GM23338 (cell line): Measurements from ENCODE around the gene GMPPB. TPM values are rescaled to one million over a fixed set of nuclear protein-coding genes. Genes with fewer than 3 reads are reported as not detected.
A peak's percentile ranks its signal among the peaks of the same experiment; 100 is the strongest.

Source experiments
- ATAC-seq: fragments of 200-7000 bp; cut with Tn5 transposase; 3 replicates; pipeline ENCODE4 v1.9.1; 2020
- DNase-seq: peaks from one replicate; pipeline ENCODE4 v3.0.0-alpha.2; 2015; ENCODE audit warnings: low spot score
- H2AFZ ChIP-seq: fragments of 200-600 bp; sonication (generic); 2 replicates; pipeline ENCODE4 v1.8.0; 2016; ENCODE audit warnings: antibody characterized with exemption, mild to moderate bottlenecking, moderate library complexity
- H3F3A ChIP-seq: fragments of 200-600 bp; sonication (generic); replicated peaks from 2 replicates; pipeline ENCODE4 v1.8.0; 2017; ENCODE audit warnings: antibody characterized with exemption, mixed run types, low read depth
- H3K27ac ChIP-seq: fragments of 200-600 bp; sonication (generic); 2 replicates; pipeline ENCODE4 v1.6.1; 2016; ENCODE audit warnings: low read depth
- H3K27me3 ChIP-seq: fragments of 200-600 bp; sonication (generic); 2 replicates; pipeline ENCODE4 v1.8.0; 2016; ENCODE audit warnings: mild to moderate bottlenecking, mixed run types, moderate library complexity; ENCODE audit not compliant: insufficient read depth
- H3K36me3 ChIP-seq: fragments of 200-600 bp; sonication (generic); 2 replicates; pipeline ENCODE4 v1.8.0; 2016; ENCODE audit warnings: mild to moderate bottlenecking; ENCODE audit not compliant: insufficient read depth
- H3K4me1 ChIP-seq: fragments of 200-600 bp; sonication (generic); 2 replicates; pipeline ENCODE4 v1.8.0; 2016; ENCODE audit warnings: mild to moderate bottlenecking, moderate library complexity; ENCODE audit not compliant: insufficient read depth
- H3K4me2 ChIP-seq: fragments of 200-600 bp; sonication (generic); 2 replicates; pipeline ENCODE4 v1.7.1; 2017; ENCODE audit warnings: mixed run types
- H3K4me3 ChIP-seq: fragments of 200-600 bp; sonication (generic); 2 replicates; pipeline ENCODE4 v1.6.1; 2016; ENCODE audit warnings: mixed run types
- H3K79me2 ChIP-seq: fragments of 200-600 bp; sonication (generic); replicated peaks from 2 replicates; pipeline ENCODE4 v1.8.0; 2017; ENCODE audit warnings: mild to moderate bottlenecking; ENCODE audit not compliant: insufficient read depth
- H3K9me2 ChIP-seq: fragments of 200-600 bp; sonication (generic); 2 replicates; pipeline ENCODE4 v1.8.0; 2017; ENCODE audit not compliant: insufficient read depth
- H4K20me1 ChIP-seq: fragments of 200-600 bp; sonication (generic); replicated peaks from 2 replicates; pipeline ENCODE4 v1.8.0; 2017; ENCODE audit warnings: mild to moderate bottlenecking; ENCODE audit not compliant: insufficient read depth
- H3K27ac Mint-ChIP-seq: 2 replicates; pipeline ENCODE4 v1.8.0; 2020; ENCODE audit warnings: inconsistent platforms, mild to moderate bottlenecking, moderate library complexity, mixed read lengths
- H3K27me3 Mint-ChIP-seq: 3 replicates; pipeline ENCODE4 v1.8.0; 2022; ENCODE audit warnings: low read depth, mild to moderate bottlenecking, moderate library complexity, mixed read lengths, inconsistent platforms; ENCODE audit not compliant: insufficient read depth, poor library complexity
- H3K36me3 Mint-ChIP-seq: 3 replicates; pipeline ENCODE4 v1.8.0; 2021; ENCODE audit warnings: low read depth, mild to moderate bottlenecking, inconsistent platforms, moderate library complexity, mixed read lengths
- H3K4me1 Mint-ChIP-seq: 3 replicates; pipeline ENCODE4 v1.8.0; 2020; ENCODE audit warnings: mild to moderate bottlenecking, inconsistent platforms, mixed read lengths
- H3K4me3 Mint-ChIP-seq: 3 replicates; pipeline ENCODE4 v1.8.0; 2021; ENCODE audit warnings: moderate library complexity, mild to moderate bottlenecking, inconsistent platforms, mixed read lengths
- H3K9me3 Mint-ChIP-seq: 3 replicates; pipeline ENCODE4 v1.8.0; 2020; ENCODE audit warnings: moderate library complexity, mild to moderate bottlenecking, inconsistent platforms, mixed read lengths
- CREB1 ChIP-seq: fragments of 250-450 bp; sonication (Bioruptor Pico); IDR thresholded peaks from 2 replicates; pipeline ENCODE4 v1.5.0; 2020; ENCODE audit warnings: low read depth, mild to moderate bottlenecking, moderate library complexity
- EZH2 ChIP-seq: fragments of 200-600 bp; sonication (generic); IDR thresholded peaks from one replicate; pipeline ENCODE4 v1.8.0; 2017; ENCODE audit warnings: antibody characterized with exemption, mild to moderate bottlenecking, low read depth; ENCODE audit not compliant: unreplicated experiment
- JUNB ChIP-seq: IDR thresholded peaks from one replicate; pipeline ENCODE4 v1.6.1; 2016; ENCODE audit warnings: antibody characterized with exemption; ENCODE audit not compliant: unreplicated experiment
- STAT1 ChIP-seq: IDR thresholded peaks from one replicate; pipeline ENCODE4 v1.6.1; 2016; ENCODE audit warnings: antibody characterized with exemption; ENCODE audit not compliant: unreplicated experiment
- ZNF114 ChIP-seq: fragments of 250-450 bp; sonication (Bioruptor Pico); IDR thresholded peaks from 2 replicates; pipeline ENCODE4 v1.5.0; 2020; ENCODE audit warnings: mild to moderate bottlenecking, moderate library complexity
- ZNF331 ChIP-seq: fragments of 250-450 bp; sonication (Bioruptor Pico); IDR thresholded peaks from 2 replicates; pipeline ENCODE4 v1.5.0; 2020; ENCODE audit warnings: low read depth, mild to moderate bottlenecking, moderate library complexity
- polyA plus RNA-seq: library from polyadenylated mRNA; unstranded; fragments of >200 nt; fragmentation: Nextera tagmentation; extraction: Ambion mirVana; gene quantifications from 2 replicates; pipeline ENCODE4 v1.2.1, GENCODE V29; 2016
- total RNA-seq: library from RNA; depleted of rRNA; stranded (reverse); fragments of >200 nt; shearing (Covaris generic); gene quantifications from 2 replicates; pipeline ENCODE4 v1.2.3, GENCODE V29; 2014
- TF ChIP-seq, protein P1 (sequence below), 2 experiments: fragments of 200-600 bp in 1 of 2; sonication (generic) in 1 of 2; conservative IDR thresholded peaks; 2 replicates each; pipeline versions ENCODE4 v1.5.1 to v1.6.1; 2016 to 2017; ENCODE audit warnings: antibody characterized with exemption in 2 of 2, low read depth in 2 of 2, mild to moderate bottlenecking in 2 of 2, moderate library complexity in 1 of 2
- TF ChIP-seq, protein P2 (sequence below): IDR thresholded peaks from 2 replicates; pipeline ENCODE4 v1.6.1; 2016; ENCODE audit warnings: antibody characterized with exemption
- TF ChIP-seq, protein P3 (sequence below): fragments of 250-450 bp; sonication (Bioruptor Pico); IDR thresholded peaks from 2 replicates; pipeline ENCODE4 v1.5.0; 2020; ENCODE audit warnings: mild to moderate bottlenecking, moderate library complexity

GMPPB gene
- total and polyA plus RNA-seq, 2 experiments from 2014 or later, result 10.2 to 36.1 TPM

DNA sequence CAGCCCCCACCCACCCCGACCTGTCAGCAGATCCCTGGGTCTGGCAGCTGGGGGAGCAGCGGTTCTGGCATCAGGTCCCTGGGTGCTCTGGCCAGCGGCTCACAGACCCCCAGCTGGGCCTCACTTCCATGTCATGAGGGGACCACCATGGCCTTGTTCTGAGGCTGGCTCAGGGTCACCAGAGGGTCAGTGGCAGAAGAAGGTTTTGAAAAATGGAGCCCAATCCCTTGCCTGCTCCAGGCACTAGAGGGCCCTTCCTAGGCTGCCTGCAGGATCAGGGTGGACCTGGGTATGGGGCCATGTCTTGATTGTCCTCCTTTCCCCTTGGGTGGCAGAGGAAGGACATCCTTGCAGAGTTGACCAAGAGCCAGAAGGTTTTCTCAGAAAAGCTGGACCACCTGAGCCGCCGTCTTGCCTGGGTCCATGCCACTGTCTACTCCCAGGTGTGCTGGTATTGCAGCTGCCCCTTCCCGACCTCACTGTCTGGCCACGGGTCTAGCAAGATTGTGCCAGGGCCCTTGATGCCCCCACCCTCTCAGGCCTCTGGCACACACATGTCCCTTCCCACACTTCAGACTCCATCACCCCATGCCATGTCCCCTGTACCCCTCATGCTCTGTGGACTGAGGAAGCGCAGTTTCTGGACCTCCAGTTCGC lies 17.2 kb downstream of the GMPPB start:
- Mint-ChIP-seq H3K4me1 (peaks cover 8% of the 10 kb centered on the region; the same call in 2 of the 3 replicates), H3K27me3 (peaks cover 14% of the 10 kb centered on the region), H3K9me3 (no peaks in the 10 kb centered on the region), H3K36me3 (peaks cover 12% of the 10 kb centered on the region), H3K4me3 (no peak overlapping the region), H3K27ac (no peak overlapping the region)
- Histone ChIP-seq H3F3A (no peaks in the 10 kb centered on the region; the same call in 1 of the 2 replicates), H3K27me3 (no peaks in the 10 kb centered on the region), H3K36me3 (no peaks in the 10 kb centered on the region), H3K79me2 (no peaks in the 10 kb centered on the region), H3K4me3 (no peak overlapping the region), H3K4me1 (no peaks in the 10 kb centered on the region), H3K27ac (no peak overlapping the region), H3K4me2 (no peak overlapping the region), H3K9me2 (no peaks in the 10 kb centered on the region), H4K20me1 (peaks cover 6% of the 10 kb centered on the region; the same call in 1 of the 2 replicates), H2AFZ (no peak overlapping the region)
- DNase-seq, result no peak
- TF ChIP-seq, protein P1, sequence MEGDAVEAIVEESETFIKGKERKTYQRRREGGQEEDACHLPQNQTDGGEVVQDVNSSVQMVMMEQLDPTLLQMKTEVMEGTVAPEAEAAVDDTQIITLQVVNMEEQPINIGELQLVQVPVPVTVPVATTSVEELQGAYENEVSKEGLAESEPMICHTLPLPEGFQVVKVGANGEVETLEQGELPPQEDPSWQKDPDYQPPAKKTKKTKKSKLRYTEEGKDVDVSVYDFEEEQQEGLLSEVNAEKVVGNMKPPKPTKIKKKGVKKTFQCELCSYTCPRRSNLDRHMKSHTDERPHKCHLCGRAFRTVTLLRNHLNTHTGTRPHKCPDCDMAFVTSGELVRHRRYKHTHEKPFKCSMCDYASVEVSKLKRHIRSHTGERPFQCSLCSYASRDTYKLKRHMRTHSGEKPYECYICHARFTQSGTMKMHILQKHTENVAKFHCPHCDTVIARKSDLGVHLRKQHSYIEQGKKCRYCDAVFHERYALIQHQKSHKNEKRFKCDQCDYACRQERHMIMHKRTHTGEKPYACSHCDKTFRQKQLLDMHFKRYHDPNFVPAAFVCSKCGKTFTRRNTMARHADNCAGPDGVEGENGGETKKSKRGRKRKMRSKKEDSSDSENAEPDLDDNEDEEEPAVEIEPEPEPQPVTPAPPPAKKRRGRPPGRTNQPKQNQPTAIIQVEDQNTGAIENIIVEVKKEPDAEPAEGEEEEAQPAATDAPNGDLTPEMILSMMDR (conservative IDR thresholded peaks at IDR 0.05; ENCODE audit: low read depth in 2 of 2), result 0 out of 4 replicates have a peak, but pooled peaks of 1 of the 2 experiments have one; percentile 6
- TF ChIP-seq EZH2, result no peak
- ATAC-seq, result no peak

DNA sequence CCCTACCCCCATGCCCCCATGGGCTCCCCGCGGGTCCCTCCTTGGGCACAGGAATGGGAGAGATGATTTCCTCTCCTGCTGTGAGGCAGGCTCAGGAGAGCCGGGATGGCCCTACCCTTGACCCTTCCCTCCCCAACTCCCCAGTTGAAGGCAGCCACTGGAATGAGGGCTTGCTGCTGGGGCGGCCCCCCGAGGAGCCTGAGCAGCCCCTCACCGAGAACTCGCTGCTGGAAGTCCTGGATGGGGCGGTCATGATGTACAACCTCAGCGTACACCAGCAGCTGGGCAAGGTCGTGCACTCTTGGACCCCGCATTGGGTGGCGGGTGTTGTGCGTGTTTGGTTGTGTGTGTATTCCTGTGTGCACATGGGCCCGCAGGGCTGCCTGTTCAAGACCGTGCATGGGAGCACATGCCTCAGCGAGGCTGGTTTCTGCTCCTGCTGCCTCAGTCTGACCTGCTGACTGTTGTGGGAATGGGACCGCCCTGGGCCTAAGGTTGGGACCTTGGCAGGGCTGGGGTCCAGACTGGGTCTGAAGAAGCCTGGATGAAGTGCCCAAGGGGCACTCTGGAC lies 18.3 kb downstream of the GMPPB start:
- no peaks in the 10 kb centered on the region for H3K9me2 ChIP-seq
- no peaks in the 10 kb centered on the region for H3K36me3 ChIP-seq
- no peak overlapping the region for H3K4me3 ChIP-seq
- no peaks in the 10 kb centered on the region for H3K4me1 ChIP-seq
- H3K79me2 ChIP-seq, result no peaks in the 10 kb centered on the region
- peaks cover 10% of the 10 kb centered on the region for H4K20me1 ChIP-seq
- H3K9me3 Mint-ChIP-seq, result no peaks in the 10 kb centered on the region
- H3K27me3 Mint-ChIP-seq, result peaks cover 24% of the 10 kb centered on the region
- peaks cover 15% of the 10 kb centered on the region for H3K36me3 Mint-ChIP-seq
- no peaks in the 10 kb centered on the region for H3K27me3 ChIP-seq
- ATAC-seq, result no peak
- no peak overlapping the region for H3K27ac ChIP-seq
- no peaks in the 10 kb centered on the region; the same call in 1 of the 2 replicates for H3F3A ChIP-seq
- no peak for DNase-seq
- no peak overlapping the region for H3K4me3 Mint-ChIP-seq
- H3K27ac Mint-ChIP-seq, result no peak overlapping the region
- H3K4me2 ChIP-seq, result no peak overlapping the region
- peaks cover 18% of the 10 kb centered on the region for H3K4me1 Mint-ChIP-seq
- H2AFZ ChIP-seq, result no peak overlapping the region
- TF ChIP-seq CREB1 (CRISPR knock-in tag) (no peak), STAT1 (no peak), JUNB (no peak), ZNF331 (CRISPR knock-in tag) (no peak), ZNF114 (no peak)
- TF ChIP-seq, protein P1 (conservative IDR thresholded peaks at IDR 0.05; ENCODE audit: low read depth in 2 of 2), result no peak
- TF ChIP-seq, protein P2, sequence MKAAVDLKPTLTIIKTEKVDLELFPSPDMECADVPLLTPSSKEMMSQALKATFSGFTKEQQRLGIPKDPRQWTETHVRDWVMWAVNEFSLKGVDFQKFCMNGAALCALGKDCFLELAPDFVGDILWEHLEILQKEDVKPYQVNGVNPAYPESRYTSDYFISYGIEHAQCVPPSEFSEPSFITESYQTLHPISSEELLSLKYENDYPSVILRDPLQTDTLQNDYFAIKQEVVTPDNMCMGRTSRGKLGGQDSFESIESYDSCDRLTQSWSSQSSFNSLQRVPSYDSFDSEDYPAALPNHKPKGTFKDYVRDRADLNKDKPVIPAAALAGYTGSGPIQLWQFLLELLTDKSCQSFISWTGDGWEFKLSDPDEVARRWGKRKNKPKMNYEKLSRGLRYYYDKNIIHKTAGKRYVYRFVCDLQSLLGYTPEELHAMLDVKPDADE, result no peak
- TF ChIP-seq, protein P3, sequence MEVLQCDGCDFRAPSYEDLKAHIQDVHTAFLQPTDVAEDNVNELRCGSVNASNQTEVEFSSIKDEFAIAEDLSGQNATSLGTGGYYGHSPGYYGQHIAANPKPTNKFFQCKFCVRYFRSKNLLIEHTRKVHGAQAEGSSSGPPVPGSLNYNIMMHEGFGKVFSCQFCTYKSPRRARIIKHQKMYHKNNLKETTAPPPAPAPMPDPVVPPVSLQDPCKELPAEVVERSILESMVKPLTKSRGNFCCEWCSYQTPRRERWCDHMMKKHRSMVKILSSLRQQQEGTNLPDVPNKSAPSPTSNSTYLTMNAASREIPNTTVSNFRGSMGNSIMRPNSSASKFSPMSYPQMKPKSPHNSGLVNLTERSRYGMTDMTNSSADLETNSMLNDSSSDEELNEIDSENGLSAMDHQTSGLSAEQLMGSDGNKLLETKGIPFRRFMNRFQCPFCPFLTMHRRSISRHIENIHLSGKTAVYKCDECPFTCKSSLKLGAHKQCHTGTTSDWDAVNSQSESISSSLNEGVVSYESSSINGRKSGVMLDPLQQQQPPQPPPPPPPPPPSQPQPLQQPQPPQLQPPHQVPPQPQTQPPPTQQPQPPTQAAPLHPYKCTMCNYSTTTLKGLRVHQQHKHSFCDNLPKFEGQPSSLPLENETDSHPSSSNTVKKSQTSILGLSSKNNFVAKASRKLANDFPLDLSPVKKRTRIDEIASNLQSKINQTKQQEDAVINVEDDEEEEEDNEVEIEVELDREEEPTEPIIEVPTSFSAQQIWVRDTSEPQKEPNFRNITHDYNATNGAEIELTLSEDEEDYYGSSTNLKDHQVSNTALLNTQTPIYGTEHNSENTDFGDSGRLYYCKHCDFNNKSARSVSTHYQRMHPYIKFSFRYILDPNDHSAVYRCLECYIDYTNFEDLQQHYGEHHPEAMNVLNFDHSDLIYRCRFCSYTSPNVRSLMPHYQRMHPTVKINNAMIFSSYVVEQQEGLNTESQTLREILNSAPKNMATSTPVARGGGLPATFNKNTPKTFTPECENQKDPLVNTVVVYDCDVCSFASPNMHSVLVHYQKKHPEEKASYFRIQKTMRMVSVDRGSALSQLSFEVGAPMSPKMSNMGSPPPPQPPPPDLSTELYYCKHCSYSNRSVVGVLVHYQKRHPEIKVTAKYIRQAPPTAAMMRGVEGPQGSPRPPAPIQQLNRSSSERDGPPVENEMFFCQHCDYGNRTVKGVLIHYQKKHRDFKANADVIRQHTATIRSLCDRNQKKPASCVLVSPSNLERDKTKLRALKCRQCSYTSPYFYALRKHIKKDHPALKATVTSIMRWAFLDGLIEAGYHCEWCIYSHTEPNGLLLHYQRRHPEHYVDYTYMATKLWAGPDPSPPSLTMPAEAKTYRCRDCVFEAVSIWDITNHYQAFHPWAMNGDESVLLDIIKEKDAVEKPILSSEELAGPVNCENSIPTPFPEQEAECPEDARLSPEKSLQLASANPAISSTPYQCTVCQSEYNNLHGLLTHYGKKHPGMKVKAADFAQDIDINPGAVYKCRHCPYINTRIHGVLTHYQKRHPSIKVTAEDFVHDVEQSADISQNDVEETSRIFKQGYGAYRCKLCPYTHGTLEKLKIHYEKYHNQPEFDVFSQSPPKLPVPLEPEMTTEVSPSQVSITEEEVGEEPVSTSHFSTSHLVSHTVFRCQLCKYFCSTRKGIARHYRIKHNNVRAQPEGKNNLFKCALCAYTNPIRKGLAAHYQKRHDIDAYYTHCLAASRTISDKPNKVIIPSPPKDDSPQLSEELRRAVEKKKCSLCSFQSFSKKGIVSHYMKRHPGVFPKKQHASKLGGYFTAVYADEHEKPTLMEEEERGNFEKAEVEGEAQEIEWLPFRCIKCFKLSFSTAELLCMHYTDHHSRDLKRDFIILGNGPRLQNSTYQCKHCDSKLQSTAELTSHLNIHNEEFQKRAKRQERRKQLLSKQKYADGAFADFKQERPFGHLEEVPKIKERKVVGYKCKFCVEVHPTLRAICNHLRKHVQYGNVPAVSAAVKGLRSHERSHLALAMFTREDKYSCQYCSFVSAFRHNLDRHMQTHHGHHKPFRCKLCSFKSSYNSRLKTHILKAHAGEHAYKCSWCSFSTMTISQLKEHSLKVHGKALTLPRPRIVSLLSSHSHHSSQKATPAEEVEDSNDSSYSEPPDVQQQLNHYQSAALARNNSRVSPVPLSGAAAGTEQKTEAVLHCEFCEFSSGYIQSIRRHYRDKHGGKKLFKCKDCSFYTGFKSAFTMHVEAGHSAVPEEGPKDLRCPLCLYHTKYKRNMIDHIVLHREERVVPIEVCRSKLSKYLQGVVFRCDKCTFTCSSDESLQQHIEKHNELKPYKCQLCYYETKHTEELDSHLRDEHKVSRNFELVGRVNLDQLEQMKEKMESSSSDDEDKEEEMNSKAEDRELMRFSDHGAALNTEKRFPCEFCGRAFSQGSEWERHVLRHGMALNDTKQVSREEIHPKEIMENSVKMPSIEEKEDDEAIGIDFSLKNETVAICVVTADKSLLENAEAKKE (CRISPR knock-in tag), result no peak
